ENCODE results near the gene GPR25.

- TF ChIP-seq POLR2A (IDR thresholded peaks at IDR 0.05) (no peak), CTCF (IDR thresholded peaks at IDR 0.05 in 4 of 5, conservative IDR thresholded peaks at IDR 0.05 in 1 of 5) (no peak)
These were observed 9.9 kb upstream of the GPR25 start for GRCh38 chr1:200862713-200863415.

Measured in gastrocnemius medialis (tissue), 4 donors.